H9 (cell line): ENCODE measurements around the gene CPNE5. TPM values are rescaled to one million over a fixed set of nuclear protein-coding genes. Genes with fewer than 3 reads are reported as not detected.

ENCODE experiments used
- DNase-seq: peaks from one replicate; pipeline ENCODE4 v3.0.0-alpha.2; 2017
- H2AFZ ChIP-seq: one replicate; pipeline ENCODE4 v1.6.1; 2013; ENCODE audit warnings: mild to moderate bottlenecking, low read length, control low read depth, moderate library complexity
- H2AK5ac ChIP-seq: 2 replicates; pipeline ENCODE4 v1.6.1; 2013; ENCODE audit warnings: low read length, control low read depth, mixed read lengths; ENCODE audit not compliant: insufficient read length
- H2BK120ac ChIP-seq: one replicate; pipeline ENCODE4 v1.6.1; 2013; ENCODE audit warnings: low read depth, mild to moderate bottlenecking, low read length, control low read depth, inconsistent platforms; ENCODE audit not compliant: poor library complexity, severe bottlenecking
- H2BK12ac ChIP-seq: 2 replicates; pipeline ENCODE4 v1.6.1; 2013; ENCODE audit warnings: low read length, control low read depth, mixed read lengths, low read depth; ENCODE audit not compliant: insufficient read length
- H2BK15ac ChIP-seq: 2 replicates; pipeline ENCODE4 v1.6.1; 2013; ENCODE audit warnings: low read depth, low read length, control low read depth
- H2BK20ac ChIP-seq: one replicate; pipeline ENCODE4 v1.6.1; 2013; ENCODE audit warnings: low read depth, mild to moderate bottlenecking, low read length, control low read depth, inconsistent platforms; ENCODE audit not compliant: poor library complexity, severe bottlenecking
- H2BK5ac ChIP-seq: 2 replicates; pipeline ENCODE4 v1.6.1; 2013; ENCODE audit warnings: low read length, control low read depth, mixed read lengths; ENCODE audit not compliant: insufficient read length
- H3K14ac ChIP-seq: 2 replicates; pipeline ENCODE4 v1.6.1; 2013; ENCODE audit warnings: low read length, control low read depth; ENCODE audit not compliant: insufficient read depth
- H3K18ac ChIP-seq: 2 replicates; pipeline ENCODE4 v1.6.1; 2013; ENCODE audit warnings: low read depth, mild to moderate bottlenecking, mixed read lengths, low read length, control low read depth; ENCODE audit not compliant: insufficient read length
- H3K23ac ChIP-seq: 2 replicates; pipeline ENCODE4 v1.6.1; 2013; ENCODE audit warnings: low read length, control low read depth, mixed read lengths, low read depth; ENCODE audit not compliant: insufficient read length
- H3K23me2 ChIP-seq: 2 replicates; pipeline ENCODE4 v1.6.1; 2013; ENCODE audit warnings: low read depth, mild to moderate bottlenecking, mixed read lengths, low read length, control low read depth; ENCODE audit not compliant: insufficient read length, poor library complexity, severe bottlenecking
- H3K27ac ChIP-seq: 2 replicates; pipeline ENCODE4 v1.5.1; 2013; ENCODE audit warnings: low read length, control low read depth, mixed read lengths, low read depth; ENCODE audit not compliant: insufficient read length
- H3K27me3 ChIP-seq: 2 replicates; pipeline ENCODE4 v1.6.1; 2013; ENCODE audit warnings: low read length, control low read depth, inconsistent platforms; ENCODE audit not compliant: insufficient read depth
- H3K4ac ChIP-seq: 2 replicates; pipeline ENCODE4 v1.6.1; 2013; ENCODE audit warnings: low read depth, mild to moderate bottlenecking, control low read depth, inconsistent platforms, low read length, moderate library complexity
- H3K4me1 ChIP-seq: 2 replicates; pipeline ENCODE4 v1.6.1; 2013; ENCODE audit warnings: low read length, control low read depth, inconsistent platforms; ENCODE audit not compliant: insufficient read depth
- H3K4me2 ChIP-seq: 2 replicates; pipeline ENCODE4 v1.6.1; 2013; ENCODE audit warnings: low read length, control low read depth, mixed read lengths; ENCODE audit not compliant: insufficient read length, insufficient read depth
- H3K56ac ChIP-seq: 2 replicates; pipeline ENCODE4 v1.6.1; 2013; ENCODE audit warnings: low read depth, mild to moderate bottlenecking, mixed read lengths, low read length, control low read depth; ENCODE audit not compliant: insufficient read length
- H3K79me1 ChIP-seq: 2 replicates; pipeline ENCODE4 v1.6.1; 2013; ENCODE audit warnings: low read depth, mild to moderate bottlenecking, moderate library complexity, low read length, control low read depth, inconsistent platforms; ENCODE audit not compliant: insufficient read depth, poor library complexity, severe bottlenecking
- H3K79me2 ChIP-seq: 2 replicates; pipeline ENCODE4 v1.6.1; 2013; ENCODE audit warnings: low read length, control low read depth, inconsistent platforms; ENCODE audit not compliant: insufficient read depth
- H3K9ac ChIP-seq: 2 replicates; pipeline ENCODE4 v1.6.1; 2013; ENCODE audit warnings: low read length, control low read depth, mixed read lengths; ENCODE audit not compliant: insufficient read length; ENCODE audit errors: extremely low read depth
- H3K9me3 ChIP-seq: one replicate; pipeline ENCODE4 v1.6.1; 2013; ENCODE audit warnings: low read depth, low read length, inconsistent platforms; ENCODE audit not compliant: control insufficient read depth
- H3T11ph ChIP-seq: one replicate; pipeline ENCODE4 v1.6.1; 2013; ENCODE audit warnings: mild to moderate bottlenecking, low read length, control low read depth, inconsistent platforms
- H4K20me1 ChIP-seq: one replicate; pipeline ENCODE4 v1.6.1; 2013; ENCODE audit not compliant: control insufficient read depth, insufficient read length, insufficient read depth
- H4K5ac ChIP-seq: 2 replicates; pipeline ENCODE4 v1.6.1; 2013; ENCODE audit warnings: low read depth, mild to moderate bottlenecking, mixed read lengths, low read length, control low read depth; ENCODE audit not compliant: insufficient read length
- H4K8ac ChIP-seq: replicated peaks from 2 replicates; pipeline ENCODE4 v1.6.1; 2013; ENCODE audit warnings: low read length, control low read depth, mixed read lengths, low read depth; ENCODE audit not compliant: insufficient read length
- H4K91ac ChIP-seq: 2 replicates; pipeline ENCODE4 v1.6.1; 2013; ENCODE audit warnings: low read depth, mild to moderate bottlenecking, moderate library complexity, mixed read lengths, low read length, control low read depth; ENCODE audit not compliant: insufficient read length
- H3K27ac Mint-ChIP-seq, 3 experiments: 2 replicates in 2 of 3; 3 replicates in 1 of 3; pipeline ENCODE4 v1.8.0; 2020 to 2021; ENCODE audit warnings: mixed read lengths in 3 of 3, mild to moderate bottlenecking in 1 of 3, moderate library complexity in 1 of 3
- H3K27me3 Mint-ChIP-seq: 2 replicates; pipeline ENCODE4 v1.8.0; 2021; ENCODE audit warnings: low read depth, mild to moderate bottlenecking, moderate library complexity, mixed read lengths
- H3K36me3 Mint-ChIP-seq, 3 experiments: 2 replicates in 2 of 3; 3 replicates in 1 of 3; pipeline ENCODE4 v1.8.0; 2020 to 2021; ENCODE audit warnings: low read depth in 3 of 3, mixed read lengths in 3 of 3; ENCODE audit not compliant: insufficient read depth in 1 of 3
- H3K4me1 Mint-ChIP-seq, 2 experiments: 2 replicates each; pipeline ENCODE4 v1.8.0; 2020; ENCODE audit warnings: mixed read lengths in 2 of 2
- H3K4me3 Mint-ChIP-seq, 2 experiments: 2 replicates in 1 of 2; 3 replicates in 1 of 2; pipeline ENCODE4 v1.8.0; 2020 to 2021; ENCODE audit warnings: mild to moderate bottlenecking in 2 of 2, mixed read lengths in 2 of 2, moderate library complexity in 1 of 2
- H3K9me3 Mint-ChIP-seq, 2 experiments: 2 replicates in 1 of 2; 3 replicates in 1 of 2; pipeline ENCODE4 v1.8.0; 2020; ENCODE audit warnings: mild to moderate bottlenecking in 2 of 2, mixed read lengths in 2 of 2, moderate library complexity in 1 of 2
- WGBS: extraction: QIAGEN DNeasy Blood & Tissue Kit; methylation state at CpG from one replicate; pipeline ENCODE4 v1.1.7; 2013; ENCODE audit warnings: missing lambda C conversion rate, low lambda C conversion rate, mixed read lengths; ENCODE audit not compliant: insufficient read length; ENCODE audit errors: extremely low coverage; 5-methylcytosine and 5-hydroxymethylcytosine counted together
- total RNA-seq: library from RNA; stranded (reverse); gene quantifications from 2 replicates; pipeline ENCODE4 v1.2.1, GENCODE V29; 2021
- TF ChIP-seq, protein P1 (sequence below): fragments of 200-600 bp; sonication (generic); conservative IDR thresholded peaks from 3 replicates; pipeline ENCODE4 v1.8.0; 2021; ENCODE audit warnings: antibody characterized with exemption, mild to moderate bottlenecking

Gene CPNE5
- total RNA-seq, 1 experiment from 2014 or later: 0.52 TPM

- no CpG with 5 or more reads among the region's 18 CpGs for WGBS
- H3K9me3 ChIP-seq: no peaks in the 10 kb centered on the region
- no peak for DNase-seq
- Mint-ChIP-seq H3K27me3 (peaks cover 8% of the 10 kb centered on the region), H3K36me3 (no peaks in the 10 kb centered on the region; a peak in 1 of 7 replicates), H3K4me3 (no peak overlapping the region), H3K27ac (no peak overlapping the region; a peak in 1 of 7 replicates), H3K9me3 (no peaks in the 10 kb centered on the region), H3K4me1 (peaks cover 19 to 50% of the 10 kb centered on the region in 2 experiments)
- no peak overlapping the region for H2BK12ac ChIP-seq
- TF ChIP-seq, protein P1, sequence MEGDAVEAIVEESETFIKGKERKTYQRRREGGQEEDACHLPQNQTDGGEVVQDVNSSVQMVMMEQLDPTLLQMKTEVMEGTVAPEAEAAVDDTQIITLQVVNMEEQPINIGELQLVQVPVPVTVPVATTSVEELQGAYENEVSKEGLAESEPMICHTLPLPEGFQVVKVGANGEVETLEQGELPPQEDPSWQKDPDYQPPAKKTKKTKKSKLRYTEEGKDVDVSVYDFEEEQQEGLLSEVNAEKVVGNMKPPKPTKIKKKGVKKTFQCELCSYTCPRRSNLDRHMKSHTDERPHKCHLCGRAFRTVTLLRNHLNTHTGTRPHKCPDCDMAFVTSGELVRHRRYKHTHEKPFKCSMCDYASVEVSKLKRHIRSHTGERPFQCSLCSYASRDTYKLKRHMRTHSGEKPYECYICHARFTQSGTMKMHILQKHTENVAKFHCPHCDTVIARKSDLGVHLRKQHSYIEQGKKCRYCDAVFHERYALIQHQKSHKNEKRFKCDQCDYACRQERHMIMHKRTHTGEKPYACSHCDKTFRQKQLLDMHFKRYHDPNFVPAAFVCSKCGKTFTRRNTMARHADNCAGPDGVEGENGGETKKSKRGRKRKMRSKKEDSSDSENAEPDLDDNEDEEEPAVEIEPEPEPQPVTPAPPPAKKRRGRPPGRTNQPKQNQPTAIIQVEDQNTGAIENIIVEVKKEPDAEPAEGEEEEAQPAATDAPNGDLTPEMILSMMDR: no peak
- no peaks in the 10 kb centered on the region for H3K27me3 ChIP-seq
- H3K14ac ChIP-seq: no peak overlapping the region
- no peaks in the 10 kb centered on the region for H4K20me1 ChIP-seq
- H3K9ac ChIP-seq: no peak overlapping the region
- H3K23ac ChIP-seq: no peak overlapping the region
- H3K4me2 ChIP-seq: no peak overlapping the region
- no peaks in the 10 kb centered on the region for H3K4me1 ChIP-seq
- H4K5ac ChIP-seq: no peak overlapping the region
- no peak overlapping the region for H4K8ac ChIP-seq
- H2AFZ ChIP-seq: no peak overlapping the region
- no peaks in the 10 kb centered on the region for H3K23me2 ChIP-seq
- H2BK20ac ChIP-seq: no peak overlapping the region
- no peaks in the 10 kb centered on the region for H3K79me1 ChIP-seq
- H2AK5ac ChIP-seq: no peak overlapping the region
- H3K4ac ChIP-seq: no peak overlapping the region
- H2BK5ac ChIP-seq: no peak overlapping the region
- no peaks in the 10 kb centered on the region for H3K79me2 ChIP-seq
- no peak overlapping the region for H3K18ac ChIP-seq
- H3T11ph ChIP-seq: no peak overlapping the region
- H4K91ac ChIP-seq: no peak overlapping the region
- no peak overlapping the region for H2BK15ac ChIP-seq
- H2BK120ac ChIP-seq: no peak overlapping the region
- H3K27ac ChIP-seq: no peak overlapping the region
- no peak overlapping the region for H3K56ac ChIP-seq
Measured at GRCh38 chr6:36769676-36770499, 69.4 kb downstream of the CPNE5 start.
